GM23248 (cell line): ENCODE measurements around the gene SNURF.
"Not testable (repeated sequence)": the region's sequence is repeated elsewhere in the genome, so short reads cannot be mapped to it uniquely, and the experiment has no call there.

Experiments used
- EZH2 ChIP-seq: fragments of 200-600 bp; sonication (generic); IDR thresholded peaks from 2 replicates; pipeline ENCODE4 v1.6.1; 2018; ENCODE audit warnings: antibody characterized with exemption, mild to moderate bottlenecking; ENCODE audit not compliant: insufficient read depth, poor library complexity, severe bottlenecking
- EZH2phosphoT487 ChIP-seq: fragments of 200-600 bp; sonication (generic); IDR thresholded peaks from 2 replicates; pipeline ENCODE4 v1.6.1; 2018; ENCODE audit warnings: antibody characterized with exemption, moderate library complexity, mild to moderate bottlenecking, low read depth; ENCODE audit not compliant: insufficient read depth

DNA sequence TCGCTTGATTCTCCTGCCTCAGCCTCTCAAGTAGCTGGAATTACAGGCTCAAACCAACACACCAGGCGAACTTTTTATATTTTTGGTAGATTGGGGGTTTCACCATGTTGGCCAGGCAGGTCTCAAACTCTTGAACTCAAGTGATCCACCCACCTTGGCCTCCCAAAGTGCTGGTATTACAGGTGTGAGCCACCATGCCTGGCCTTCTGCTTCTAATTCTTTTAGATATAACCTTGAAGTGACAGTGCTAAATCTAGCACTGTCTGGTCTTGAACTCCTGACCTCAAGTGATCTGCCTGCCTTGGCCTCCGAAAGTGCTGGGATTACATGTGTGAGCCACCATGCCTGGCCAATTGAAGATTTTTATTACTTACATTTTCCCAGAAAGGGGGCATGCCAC lies 16.6 kb upstream of the SNURF start:
- not testable (repeated sequence) for TF ChIP-seq EZH2, EZH2phosphoT487
